Duodenal mucosa (tissue), 2 donors: ENCODE results near the gene MID1.
"Not testable (repeated sequence)": the region's sequence is repeated elsewhere in the genome, so short reads cannot be mapped to it uniquely, and the experiment has no call there.

ENCODE experiments used
- H3K27ac ChIP-seq: one replicate; pipeline ENCODE4 v1.7.0; 2013; ENCODE audit warnings: low read depth, low read length
- H3K27me3 ChIP-seq, 2 donors: one replicate each; pipeline ENCODE4 v1.7.0; 2013; ENCODE audit warnings: low read length in 2 of 2, control low read depth in 1 of 2; ENCODE audit not compliant: insufficient read depth in 2 of 2, control insufficient read depth in 1 of 2
- H3K36me3 ChIP-seq, 2 donors: one replicate each; pipeline ENCODE4 v1.7.0; 2013; ENCODE audit warnings: low read length in 2 of 2, control low read depth in 1 of 2; ENCODE audit not compliant: insufficient read depth in 2 of 2, control insufficient read depth in 1 of 2
- H3K4me1 ChIP-seq, 2 donors: one replicate each; pipeline ENCODE4 v1.7.0; 2013; ENCODE audit warnings: low read length in 2 of 2, control low read depth in 1 of 2; ENCODE audit not compliant: insufficient read depth in 2 of 2, control insufficient read depth in 1 of 2
- H3K4me3 ChIP-seq, 2 donors: one replicate each; pipeline ENCODE4 v1.7.0; 2013; ENCODE audit warnings: low read length in 2 of 2, low read depth in 1 of 2
- H3K9ac ChIP-seq, 2 donors: one replicate each; pipeline ENCODE4 v1.7.0; 2013; ENCODE audit warnings: low read length in 2 of 2, low read depth in 1 of 2
- H3K9me3 ChIP-seq, 2 donors: one replicate each; pipeline ENCODE4 v1.7.0; 2013; ENCODE audit warnings: low read length in 2 of 2, control low read depth in 1 of 2; ENCODE audit not compliant: control insufficient read depth in 1 of 2

The MID1 gene

DNA sequence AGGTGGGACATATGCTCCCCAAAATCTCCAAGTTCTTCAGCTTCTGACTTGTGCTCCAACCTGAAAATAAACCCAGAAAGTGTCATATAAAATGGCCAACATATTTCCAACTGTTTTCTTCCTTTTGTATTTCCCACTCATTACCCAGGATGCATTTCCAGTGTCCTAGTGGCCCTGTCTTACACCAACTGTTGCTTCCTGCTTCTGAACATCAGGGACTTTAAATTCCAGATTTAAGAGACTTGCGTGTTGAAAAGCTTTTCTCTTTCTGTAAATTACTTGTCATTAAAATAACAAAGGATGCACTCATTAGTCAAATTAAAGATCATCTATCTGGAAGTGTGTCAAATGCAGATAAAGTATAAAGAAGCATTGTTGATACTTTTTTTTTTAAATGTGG is 19.9 kb downstream of the MID1 start:
- Histone ChIP-seq H3K27me3 (no peaks in the 10 kb centered on the region), H3K9ac (no peak overlapping the region), H3K4me1 (peaks cover 3% of the 10 kb centered on the region in 2 donors), H3K27ac (no peak overlapping the region), H3K4me3 (no peak overlapping the region), H3K36me3 (no peaks in the 10 kb centered on the region), H3K9me3 (no peaks in the 10 kb centered on the region)

DNA sequence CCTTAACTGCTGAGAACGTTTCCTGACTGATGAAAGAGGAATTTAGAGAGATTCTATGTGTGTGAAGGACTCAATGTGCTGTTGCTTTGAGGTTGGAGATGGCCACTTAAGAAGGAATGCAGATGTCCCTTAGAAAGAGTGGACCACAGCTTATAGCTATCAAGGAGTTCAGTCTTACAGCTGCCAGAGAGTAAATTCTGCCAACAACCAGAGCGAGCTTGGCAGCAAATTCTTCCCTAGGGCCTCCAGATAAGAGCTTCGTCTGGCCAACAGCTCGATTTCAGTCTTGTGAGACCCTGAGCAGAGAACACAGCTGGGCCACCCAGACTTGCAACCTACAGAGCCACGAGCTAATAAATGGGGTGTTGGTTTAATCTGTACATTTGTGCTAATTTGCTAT is 21.8 kb downstream of the MID1 start:
- H3K27ac ChIP-seq: no peak overlapping the region

DNA sequence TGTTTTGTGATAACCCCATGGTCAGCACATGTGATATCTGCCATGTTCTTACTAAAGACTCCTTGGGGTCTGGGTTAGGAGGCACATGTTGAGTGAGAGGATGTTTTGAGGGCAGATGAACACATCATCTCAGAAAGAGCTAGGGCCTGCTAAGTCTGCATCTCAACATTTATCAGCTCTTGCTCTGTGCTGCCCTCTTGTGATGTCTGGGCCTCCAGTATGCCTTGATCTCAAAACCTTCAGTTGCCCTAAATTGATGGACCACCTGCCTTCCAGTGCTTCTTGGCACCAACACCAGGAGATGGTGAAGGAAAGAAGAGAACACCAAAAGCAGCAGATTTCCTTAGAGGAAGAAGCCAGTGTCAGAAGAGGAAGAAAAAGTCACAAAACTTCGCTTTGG is 22.5 kb downstream of the MID1 start:
- Histone ChIP-seq H3K9me3 (no peaks in the 10 kb centered on the region), H3K36me3 (no peaks in the 10 kb centered on the region), H3K27me3 (no peaks in the 10 kb centered on the region), H3K4me1 (peaks cover 0 to 3% of the 10 kb centered on the region in 2 donors), H3K9ac (no peak overlapping the region), H3K4me3 (no peak overlapping the region), H3K27ac (no peak overlapping the region)

More for the DNA sequence above, 21.8 kb downstream of the MID1 start:
- Histone ChIP-seq H3K27me3 (no peaks in the 10 kb centered on the region), H3K9me3 (no peaks in the 10 kb centered on the region), H3K36me3 (no peaks in the 10 kb centered on the region), H3K4me1 (peaks cover 3% of the 10 kb centered on the region in 2 donors), H3K4me3 (no peak overlapping the region), H3K9ac (no peak overlapping the region)

DNA sequence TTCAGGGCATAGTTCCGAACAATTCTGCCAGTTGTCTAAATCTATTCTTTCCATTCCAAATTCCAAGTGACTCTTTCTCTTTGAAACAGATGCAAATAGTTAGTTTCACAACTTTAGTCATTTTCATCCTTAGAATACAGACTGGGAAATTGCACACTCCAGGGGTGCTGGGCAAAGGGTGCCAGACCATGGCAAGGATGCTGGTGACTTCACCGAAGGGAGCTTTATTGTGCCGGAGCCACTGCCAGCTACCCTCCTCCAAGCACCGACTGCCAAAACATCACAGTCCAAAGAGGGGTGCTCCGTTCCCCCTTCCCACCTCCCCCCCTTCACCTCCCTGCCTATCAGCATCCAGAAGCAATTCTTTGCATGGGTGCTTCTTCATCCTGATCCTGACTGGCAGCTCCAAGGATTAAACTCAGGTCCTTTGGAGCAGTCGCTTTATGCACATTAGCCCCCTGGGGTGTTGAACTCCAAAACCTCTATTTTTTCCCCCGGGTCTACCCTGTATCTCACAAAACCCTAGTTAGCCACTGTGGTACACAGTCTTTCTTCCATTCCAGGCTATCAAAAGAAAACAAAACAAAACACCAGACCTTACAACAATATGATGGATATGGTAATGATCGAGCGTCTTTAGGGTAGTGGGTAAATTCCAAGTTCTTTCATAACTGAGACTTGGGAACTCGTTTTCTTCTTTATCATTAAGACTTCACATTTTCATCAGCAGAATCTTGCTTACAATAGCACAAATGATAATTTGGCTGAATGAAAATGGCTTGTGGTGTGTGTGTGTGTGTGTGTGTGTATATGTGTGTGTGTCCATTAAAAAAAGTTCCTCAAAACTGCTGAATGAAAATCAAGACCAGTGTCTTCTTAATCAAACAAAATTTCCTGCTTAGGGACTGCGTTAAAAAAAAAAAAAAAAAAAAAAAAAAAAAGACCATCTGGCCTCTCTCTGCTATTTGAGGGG is 28.7 kb downstream of the MID1 start:
- no peaks in the 10 kb centered on the region for H3K9me3 ChIP-seq
- no peak overlapping the region for H3K4me3 ChIP-seq
- H3K4me1 ChIP-seq: no peaks in the 10 kb centered on the region
- no peaks in the 10 kb centered on the region for H3K27me3 ChIP-seq
- H3K36me3 ChIP-seq: no peaks in the 10 kb centered on the region
- no peak overlapping the region for H3K9ac ChIP-seq
- no peak overlapping the region for H3K27ac ChIP-seq

DNA sequence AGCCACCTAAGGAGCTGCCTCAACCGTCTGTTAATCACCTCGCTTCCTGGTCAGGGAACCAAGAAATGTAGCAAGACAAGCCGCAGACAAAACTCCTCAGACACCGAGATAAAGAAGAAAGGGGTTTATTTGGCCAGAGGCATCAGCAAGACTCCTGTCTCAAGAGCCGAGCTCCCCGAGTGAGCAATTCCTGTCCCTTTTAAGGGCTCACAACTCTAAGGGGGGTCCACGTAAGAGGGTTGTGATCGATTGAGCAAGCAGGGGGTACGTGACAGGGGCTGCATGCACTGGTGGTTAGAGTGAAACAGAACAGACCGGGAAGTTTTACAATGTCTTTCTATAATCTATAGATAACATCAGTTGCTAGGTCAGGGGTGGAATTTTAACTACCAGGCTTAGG is 30.6 kb downstream of the MID1 start:
- not testable (repeated sequence) for H3K36me3 ChIP-seq, H3K4me1 ChIP-seq, H3K9me3 ChIP-seq, H3K9ac ChIP-seq, H3K27ac ChIP-seq, H3K4me3 ChIP-seq, H3K27me3 ChIP-seq

- H3K36me3 ChIP-seq: no peaks in the 10 kb centered on the region
- no peak overlapping the region for H3K9ac ChIP-seq
- H3K4me3 ChIP-seq: no peak overlapping the region
- H3K27me3 ChIP-seq: no peaks in the 10 kb centered on the region
- no peaks in the 10 kb centered on the region for H3K4me1 ChIP-seq
- H3K9me3 ChIP-seq: no peaks in the 10 kb centered on the region
- H3K27ac ChIP-seq: no peak overlapping the region
These were observed 31.3 kb downstream of the MID1 start for GRCh38 chrX:10589098-10589497.

DNA sequence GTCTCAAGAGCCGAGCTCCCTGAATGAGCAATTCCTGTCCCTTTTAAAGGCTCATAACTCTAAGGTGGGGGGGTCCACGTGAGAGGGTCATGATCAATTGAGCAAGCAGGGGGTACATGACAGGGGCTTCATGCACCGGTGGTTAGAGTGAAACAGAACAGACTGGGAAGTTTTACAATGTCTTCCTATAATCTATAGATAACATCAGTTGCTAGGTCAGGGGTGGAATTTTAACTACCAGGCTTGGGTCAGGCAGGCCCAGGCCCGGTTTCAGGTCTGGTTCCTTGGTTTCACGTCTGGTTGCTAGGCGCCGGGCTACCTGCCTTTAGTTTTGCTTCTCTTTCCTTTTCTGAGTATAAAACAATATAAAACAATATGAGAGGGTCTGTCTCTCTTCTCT is 35.5 kb downstream of the MID1 start:
- H3K27ac ChIP-seq, H3K4me1 ChIP-seq, H3K27me3 ChIP-seq, H3K4me3 ChIP-seq, H3K36me3 ChIP-seq, H3K9ac ChIP-seq, H3K9me3 ChIP-seq: not testable (repeated sequence)

DNA sequence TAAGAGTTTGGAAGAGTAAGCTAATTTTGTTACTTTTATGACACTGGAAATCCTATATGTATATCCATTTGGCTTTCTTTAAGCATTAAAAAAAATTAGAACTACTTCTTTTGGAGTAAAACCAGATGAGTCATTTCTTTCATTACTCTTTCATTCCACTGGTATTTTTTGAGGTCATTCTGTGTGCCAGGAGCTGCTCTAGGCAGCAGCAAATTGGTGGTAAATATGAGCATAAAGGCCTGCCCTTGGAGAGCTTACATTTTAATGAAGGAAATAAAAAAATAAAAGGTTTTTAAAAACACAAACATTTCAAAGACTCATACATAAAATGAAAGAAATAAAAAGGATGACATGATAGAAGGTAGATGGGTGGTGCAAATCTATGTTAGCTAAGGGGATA is 37.4 kb downstream of the MID1 start:
- Histone ChIP-seq H3K27ac (no peak overlapping the region), H3K36me3 (no peaks in the 10 kb centered on the region), H3K9me3 (no peaks in the 10 kb centered on the region), H3K27me3 (no peaks in the 10 kb centered on the region), H3K9ac (no peak overlapping the region), H3K4me3 (no peak overlapping the region), H3K4me1 (peaks cover 5 to 12% of the 10 kb centered on the region in 2 donors)

GRCh38 chrX:10582215-10582733 is 38.1 kb downstream of the MID1 start:
- H3K4me1 ChIP-seq: peaks cover 5 to 12% of the 10 kb centered on the region in 2 donors
- no peak overlapping the region for H3K4me3 ChIP-seq
- H3K9ac ChIP-seq: no peak overlapping the region
- no peaks in the 10 kb centered on the region for H3K36me3 ChIP-seq
- H3K27ac ChIP-seq: no peak overlapping the region
- no peaks in the 10 kb centered on the region for H3K9me3 ChIP-seq
- no peaks in the 10 kb centered on the region for H3K27me3 ChIP-seq

- H3K9ac ChIP-seq: no peak overlapping the region
- no peak overlapping the region for H3K27ac ChIP-seq
- no peaks in the 10 kb centered on the region for H3K36me3 ChIP-seq
- H3K4me3 ChIP-seq: no peak overlapping the region
- H3K4me1 ChIP-seq: peaks cover 5 to 12% of the 10 kb centered on the region in 2 donors
- H3K9me3 ChIP-seq: no peaks in the 10 kb centered on the region
- no peaks in the 10 kb centered on the region for H3K27me3 ChIP-seq
These were observed 41.0 kb downstream of the MID1 start for GRCh38 chrX:10579112-10580011.
